ENCODE data around the gene DENND1C. TPM values are rescaled to one million over a fixed set of nuclear protein-coding genes. Genes with fewer than 3 reads are reported as not detected.

DENND1C gene
- total and polyA plus RNA-seq, 2 experiments from 2014 or later, result 3.1 to 6.1 TPM

- Histone ChIP-seq H3K79me2 (replicated peaks; ENCODE audit: insufficient read depth) (peaks cover under 1% of the 10 kb centered on the region; the same call in 1 of the 2 replicates), H3K27ac (ENCODE audit: low read depth) (peak within 1 kb of the TSS; percentile 94), H3F3A (replicated peaks; ENCODE audit: low read depth) (no peaks in the 10 kb centered on the region), H2AFZ (peak within 1 kb of the TSS; percentile 87), H3K36me3 (ENCODE audit: insufficient read depth) (peaks cover 6% of the 10 kb centered on the region; the same call in 1 of the 2 replicates), H3K9me2 (ENCODE audit: insufficient read depth) (no peaks in the 10 kb centered on the region), H4K20me1 (replicated peaks; ENCODE audit: insufficient read depth) (no peaks in the 10 kb centered on the region; the same call in 1 of the 2 replicates), H3K4me3 (peak within 1 kb of the TSS; percentile 59), H3K4me2 (peak within 1 kb of the TSS; percentile 76), H3K4me1 (ENCODE audit: insufficient read depth) (peaks cover 4% of the 10 kb centered on the region; the same call in 1 of the 2 replicates), H3K27me3 (ENCODE audit: insufficient read depth) (peaks cover 5% of the 10 kb centered on the region; the same call in 1 of the 2 replicates)
- ATAC-seq (peak; percentile 44), DNase-seq (ENCODE audit: low spot score) (peak; percentile 82)
- TF ChIP-seq CREB1 (CRISPR knock-in tag; IDR thresholded peaks at IDR 0.05; ENCODE audit: low read depth), result 0 out of 2 replicates have a peak, but pooled peaks have one; percentile 26
- peak; percentile 6 for TF ChIP-seq REST (IDR thresholded peaks at IDR 0.05; ENCODE audit: unreplicated experiment)
- no peak for TF ChIP-seq ZNF331 (CRISPR knock-in tag; IDR thresholded peaks at IDR 0.05; ENCODE audit: low read depth)
- peaks cover 13% of the 10 kb centered on the region for H3K4me1 Mint-ChIP-seq
- peaks cover 21% of the 10 kb centered on the region for H3K27me3 Mint-ChIP-seq (ENCODE audit: insufficient read depth, low read depth, poor library complexity)
- peaks cover 3% of the 10 kb centered on the region; the same call in 1 of the 3 replicates for H3K9me3 Mint-ChIP-seq
- peak within 1 kb of the TSS; percentile 92 for H3K27ac Mint-ChIP-seq
- peaks cover 25% of the 10 kb centered on the region for H3K36me3 Mint-ChIP-seq (ENCODE audit: low read depth)
- H3K4me3 Mint-ChIP-seq, result peak within 1 kb of the TSS; percentile 88
Observed at GRCh38 chr19:6459262-6460098, 22.1 kb downstream of the DENND1C start, which contains the start of gene SLC25A23. Gene SLC25A23, minus strand, starts transcription at chr19:6459792. Its CDS starts 164 bp downstream, at chr19:6459628.

- Histone ChIP-seq H3K36me3 (ENCODE audit: insufficient read depth) (peaks cover 7% of the 10 kb centered on the region; the same call in 1 of the 2 replicates), H3K4me2 (peak overlapping the region; percentile 76), H3K79me2 (replicated peaks; ENCODE audit: insufficient read depth) (no peaks in the 10 kb centered on the region), H2AFZ (0 out of 2 replicates have a peak overlapping the region, but pooled peaks have one; percentile 69), H4K20me1 (replicated peaks; ENCODE audit: insufficient read depth) (no peaks in the 10 kb centered on the region; the same call in 1 of the 2 replicates), H3K27me3 (ENCODE audit: insufficient read depth) (peaks cover 5% of the 10 kb centered on the region; the same call in 1 of the 2 replicates), H3K4me3 (peak overlapping the region; percentile 59), H3K9me2 (ENCODE audit: insufficient read depth) (no peaks in the 10 kb centered on the region), H3F3A (replicated peaks; ENCODE audit: low read depth) (no peaks in the 10 kb centered on the region), H3K4me1 (ENCODE audit: insufficient read depth) (peaks cover 4% of the 10 kb centered on the region; the same call in 1 of the 2 replicates), H3K27ac (ENCODE audit: low read depth) (no peak overlapping the region)
- TF ChIP-seq CTCF (conservative IDR thresholded peaks at IDR 0.05; ENCODE audit: low read depth in 2 of 2), result 0 out of 4 replicates have a peak, but pooled peaks of 1 of the 2 experiments have one; percentile 1
- TF ChIP-seq ZNF114 (CRISPR knock-in tag; IDR thresholded peaks at IDR 0.05), result no peak
- no peak for TF ChIP-seq EZH2phosphoT487 (IDR thresholded peaks at IDR 0.05; ENCODE audit: unreplicated experiment)
- TF ChIP-seq ETS1 (IDR thresholded peaks at IDR 0.05), result no peak
- no peak for TF ChIP-seq STAT1 (IDR thresholded peaks at IDR 0.05; ENCODE audit: unreplicated experiment)
- H3K36me3 Mint-ChIP-seq (ENCODE audit: low read depth), result peaks cover 32% of the 10 kb centered on the region
- DNase-seq (ENCODE audit: low spot score) (no peak), ATAC-seq (peak; percentile 5)
- no peak overlapping the region; the same call in 1 of the 2 replicates for H3K27ac Mint-ChIP-seq
- peak overlapping the region; percentile 87 for H3K4me3 Mint-ChIP-seq
- peaks cover 17% of the 10 kb centered on the region for H3K27me3 Mint-ChIP-seq (ENCODE audit: insufficient read depth, low read depth, poor library complexity)
- H3K9me3 Mint-ChIP-seq, result peaks cover 6% of the 10 kb centered on the region; the same call in 1 of the 3 replicates
- H3K4me1 Mint-ChIP-seq, result peaks cover 13% of the 10 kb centered on the region
Observed at GRCh38 chr19:6458695-6459261, 22.8 kb downstream of the DENND1C start.
